Activated CD8-positive, alpha-beta memory T cell treated with anti-CD3 and anti-CD28 coated beads for 24 hours (primary cell): ENCODE measurements around the gene MAPKAPK2.
A peak's percentile ranks its signal among the peaks of the same experiment; 100 is the strongest.

Source experiments
- DNase-seq: peaks from one replicate; pipeline ENCODE4 v3.0.0-alpha.2; 2020

The MAPKAPK2 gene

GRCh38 chr1:206661161-206661820 is 23.4 kb upstream of the MAPKAPK2 start:
- DNase-seq: no peak

GRCh38 chr1:206662396-206663092 is 22.2 kb upstream of the MAPKAPK2 start:
- no peak for DNase-seq

- no peak for DNase-seq
Measured at GRCh38 chr1:206663362-206663761, 21.3 kb upstream of the MAPKAPK2 start.

- DNase-seq: peak; percentile 88
Measured at GRCh38 chr1:206663832-206664652, 20.7 kb upstream of the MAPKAPK2 start.

- DNase-seq: no peak
Measured at GRCh38 chr1:206664740-206665139, 20.0 kb upstream of the MAPKAPK2 start.

- DNase-seq: no peak
Measured at GRCh38 chr1:206666031-206666561, 18.6 kb upstream of the MAPKAPK2 start.

- DNase-seq: no peak
Measured at GRCh38 chr1:206666954-206667665, 17.6 kb upstream of the MAPKAPK2 start.

GRCh38 chr1:206668351-206668750 is 16.4 kb upstream of the MAPKAPK2 start:
- DNase-seq: no peak

- DNase-seq: no peak
Measured at GRCh38 chr1:206668874-206669410, 15.8 kb upstream of the MAPKAPK2 start.

- no peak for DNase-seq
Measured at GRCh38 chr1:206672011-206672688, 12.6 kb upstream of the MAPKAPK2 start.

GRCh38 chr1:206672844-206673758 is 11.6 kb upstream of the MAPKAPK2 start:
- no peak for DNase-seq

- no peak for DNase-seq
Measured at GRCh38 chr1:206674236-206674635, 10.5 kb upstream of the MAPKAPK2 start.

GRCh38 chr1:206674745-206675175 is 9.9 kb upstream of the MAPKAPK2 start:
- no peak for DNase-seq

GRCh38 chr1:206676499-206676898 is 8.2 kb upstream of the MAPKAPK2 start:
- no peak for DNase-seq

- DNase-seq: no peak
Measured at GRCh38 chr1:206678490-206678889, 6.2 kb upstream of the MAPKAPK2 start.

- no peak for DNase-seq
Measured at GRCh38 chr1:206679738-206680211, 4.9 kb upstream of the MAPKAPK2 start.

- no peak for DNase-seq
Measured at GRCh38 chr1:206680279-206680678, 4.4 kb upstream of the MAPKAPK2 start.

GRCh38 chr1:206681359-206681758 is 3.3 kb upstream of the MAPKAPK2 start:
- no peak for DNase-seq

- no peak for DNase-seq
Measured at GRCh38 chr1:206682111-206682510, 2.6 kb upstream of the MAPKAPK2 start.

GRCh38 chr1:206683313-206683712 is 1.4 kb upstream of the MAPKAPK2 start:
- no peak for DNase-seq

- DNase-seq: no peak
Measured at GRCh38 chr1:206684003-206684402, 702 bp upstream of the MAPKAPK2 start.
